ENCODE measurements around the gene SUGCT. TPM values are rescaled to one million over a fixed set of nuclear protein-coding genes. Genes with fewer than 3 reads are reported as not detected.
"Not testable (repeated sequence)": the region's sequence is repeated elsewhere in the genome, so short reads cannot be mapped to it uniquely, and the experiment has no call there.

SUGCT gene
- total RNA-seq, 2 experiments from 2014 or later, result 0.95 to 1.2 TPM

- Histone ChIP-seq H3K4me1 (ENCODE audit: insufficient read depth, low read length) (no peaks in the 10 kb centered on the region), H3K4me3 (ENCODE audit: low read length) (no peak overlapping the region), H3K27me3 (ENCODE audit: control insufficient read depth in 1 of 2, insufficient read depth in 2 of 2, low read length in 2 of 2) (no peaks in the 10 kb centered on the region), H3K36me3 (ENCODE audit: insufficient read depth, low read length) (no peaks in the 10 kb centered on the region), H3K9me3 (ENCODE audit: control insufficient read depth in 1 of 2, insufficient read depth in 1 of 2, low read length in 2 of 2) (no peaks in the 10 kb centered on the region), H3K27ac (ENCODE audit: low read depth in 1 of 2, low read length in 2 of 2) (no peak overlapping the region)
- H3K9me3 Mint-ChIP-seq, result no peaks in the 10 kb centered on the region
- ChIA-PET POLR2A (no interaction called here), CTCF (no interaction called here)
- H3K36me3 Mint-ChIP-seq (ENCODE audit: low read depth), result no peaks in the 10 kb centered on the region
- H3K27ac Mint-ChIP-seq, result no peak overlapping the region
- ATAC-seq (ENCODE audit: poor library complexity), result no peak
- H3K4me3 Mint-ChIP-seq, result no peak overlapping the region
- DNase-seq, result no peak
- no peak for TF ChIP-seq CTCF (IDR thresholded peaks at IDR 0.05)
- intact Hi-C loops (cut with DNase I, micrococcal nuclease), result no loop called here
- H3K27me3 Mint-ChIP-seq, result no peaks in the 10 kb centered on the region
- peaks cover 14% of the 10 kb centered on the region for H3K4me1 Mint-ChIP-seq (ENCODE audit: low read depth)
Observed at GRCh38 chr7:40267583-40267982, 132.8 kb downstream of the SUGCT start.

- H3K27ac ChIP-seq (ENCODE audit: low read depth in 1 of 2, low read length in 2 of 2); H3K27ac Mint-ChIP-seq; H3K4me1 ChIP-seq (ENCODE audit: insufficient read depth, low read length); H3K9me3 Mint-ChIP-seq; H3K36me3 Mint-ChIP-seq (ENCODE audit: low read depth); H3K4me3 Mint-ChIP-seq; H3K9me3 ChIP-seq (ENCODE audit: control insufficient read depth in 1 of 2, insufficient read depth in 1 of 2, low read length in 2 of 2); intact Hi-C loops (cut with DNase I, micrococcal nuclease); H3K4me3 ChIP-seq (ENCODE audit: low read length); ATAC-seq (ENCODE audit: poor library complexity); H3K27me3 ChIP-seq (ENCODE audit: control insufficient read depth in 1 of 2, insufficient read depth in 2 of 2, low read length in 2 of 2); H3K27me3 Mint-ChIP-seq; POLR2A ChIA-PET; CTCF ChIA-PET; H3K36me3 ChIP-seq (ENCODE audit: insufficient read depth, low read length): not testable (repeated sequence)
- peaks cover 10% of the 10 kb centered on the region for H3K4me1 Mint-ChIP-seq (ENCODE audit: low read depth)
- peak in 3 of 14 experiments; percentile 31 to 44 (median 32) for DNase-seq
Observed at GRCh38 chr7:40268810-40269209, 134.0 kb downstream of the SUGCT start.

- Histone ChIP-seq H3K27me3 (ENCODE audit: control insufficient read depth in 1 of 2, insufficient read depth in 2 of 2, low read length in 2 of 2) (no peaks in the 10 kb centered on the region), H3K27ac (ENCODE audit: low read depth in 1 of 2, low read length in 2 of 2) (no peak overlapping the region), H3K9me3 (ENCODE audit: control insufficient read depth in 1 of 2, insufficient read depth in 1 of 2, low read length in 2 of 2) (no peaks in the 10 kb centered on the region), H3K4me1 (ENCODE audit: insufficient read depth, low read length) (no peaks in the 10 kb centered on the region), H3K36me3 (ENCODE audit: insufficient read depth, low read length) (no peaks in the 10 kb centered on the region), H3K4me3 (ENCODE audit: low read length) (no peak overlapping the region)
- no peak overlapping the region for H3K27ac Mint-ChIP-seq
- no peaks in the 10 kb centered on the region for H3K36me3 Mint-ChIP-seq (ENCODE audit: low read depth)
- POLR2A ChIA-PET, result no interaction called here
- no peak overlapping the region for H3K4me3 Mint-ChIP-seq
- no peaks in the 10 kb centered on the region for H3K27me3 Mint-ChIP-seq
- intact Hi-C loops (cut with DNase I, micrococcal nuclease), result no loop called here
- ATAC-seq (ENCODE audit: poor library complexity), result no peak
- DNase-seq, result no peak
- no peaks in the 10 kb centered on the region for H3K9me3 Mint-ChIP-seq
- no peak for TF ChIP-seq CTCF (IDR thresholded peaks at IDR 0.05)
- H3K4me1 Mint-ChIP-seq (ENCODE audit: low read depth), result no peaks in the 10 kb centered on the region
- CTCF ChIA-PET, result no interaction called here
Observed at GRCh38 chr7:40276061-40276460, 141.3 kb downstream of the SUGCT start.

GRCh38 chr7:40279991-40280390 lies 145.2 kb downstream of the SUGCT start:
- Histone ChIP-seq H3K27ac (ENCODE audit: low read depth in 1 of 2, low read length in 2 of 2) (no peak overlapping the region), H3K36me3 (ENCODE audit: insufficient read depth, low read length) (no peaks in the 10 kb centered on the region), H3K27me3 (ENCODE audit: control insufficient read depth in 1 of 2, insufficient read depth in 2 of 2, low read length in 2 of 2) (no peaks in the 10 kb centered on the region), H3K4me3 (ENCODE audit: low read length) (no peak overlapping the region), H3K9me3 (ENCODE audit: control insufficient read depth in 1 of 2, insufficient read depth in 1 of 2, low read length in 2 of 2) (peaks cover 0 to 5% of the 10 kb centered on the region in 2 experiments), H3K4me1 (ENCODE audit: insufficient read depth, low read length) (no peaks in the 10 kb centered on the region)
- Mint-ChIP-seq H3K27ac (no peak overlapping the region), H3K4me3 (no peak overlapping the region), H3K4me1 (ENCODE audit: low read depth) (no peaks in the 10 kb centered on the region), H3K9me3 (no peaks in the 10 kb centered on the region), H3K36me3 (ENCODE audit: low read depth) (no peaks in the 10 kb centered on the region), H3K27me3 (no peaks in the 10 kb centered on the region)
- DNase-seq, result no peak
- no peak for ATAC-seq (ENCODE audit: poor library complexity)
- intact Hi-C loops (cut with DNase I, micrococcal nuclease), result no loop called here
- POLR2A ChIA-PET, result no interaction called here
- CTCF ChIA-PET, result no interaction called here
- TF ChIP-seq CTCF (IDR thresholded peaks at IDR 0.05), result no peak
